OCI-LY3 (cell line): ENCODE results near the gene OR56A5.

Source experiments
- H2AFZ ChIP-seq: fragments of 200-600, 300-600 bp; shearing (Covaris generic); 2 replicates; pipeline ENCODE4 v1.6.0; 2014; ENCODE audit warnings: antibody characterized with exemption, low read depth, low read length
- H3K27ac ChIP-seq: fragments of 200-600, 300-600 bp; sonication (generic); 2 replicates; pipeline ENCODE4 v1.5.1; 2014; ENCODE audit warnings: mild to moderate bottlenecking, low read length, moderate library complexity, mixed read lengths
- H3K27me3 ChIP-seq: fragments of 200-600, 300-600 bp; sonication (generic); 2 replicates; pipeline ENCODE4 v1.6.1; 2014; ENCODE audit warnings: low read depth, low read length, mixed read lengths
- H3K36me3 ChIP-seq: fragments of 200-600, 300-600 bp; sonication (generic); replicated peaks from 2 replicates; pipeline ENCODE3; 2014; ENCODE audit warnings: low read depth, low read length, mixed read lengths
- H3K4me1 ChIP-seq: fragments of 300-600, 200-600 bp; sonication (generic); 2 replicates; pipeline ENCODE4 v1.6.1; 2014; ENCODE audit warnings: low read length, mixed read lengths
- H3K4me2 ChIP-seq: fragments of 200-600, 300-600 bp; sonication (generic); 2 replicates; pipeline ENCODE4 v1.6.1; 2014; ENCODE audit warnings: low read length, mixed read lengths
- H3K4me3 ChIP-seq: fragments of 300-600, 200-600 bp; sonication (generic); 2 replicates; pipeline ENCODE4 v1.5.1; 2014; ENCODE audit warnings: antibody characterized with exemption, mild to moderate bottlenecking, low read length, moderate library complexity
- H3K79me2 ChIP-seq: fragments of 300-600, 200-600 bp; shearing (Covaris generic); 2 replicates; pipeline ENCODE4 v1.6.1; 2014; ENCODE audit warnings: mild to moderate bottlenecking, low read length, mixed read lengths
- H3K9ac ChIP-seq: fragments of 300-600, 200-600 bp; shearing (Covaris generic); 2 replicates; pipeline ENCODE4 v1.6.0; 2014; ENCODE audit warnings: mild to moderate bottlenecking, low read length, moderate library complexity
- H3K9me3 ChIP-seq: fragments of 200-600, 300-600 bp; shearing (Covaris generic); 2 replicates; pipeline ENCODE4 v1.6.1; 2014; ENCODE audit warnings: low read length, mixed read lengths; ENCODE audit not compliant: insufficient read depth
- H4K20me1 ChIP-seq: fragments of 200-600, 300-600 bp; sonication (generic); 2 replicates; pipeline ENCODE4 v1.6.1; 2016; ENCODE audit warnings: low read length, mixed read lengths; ENCODE audit not compliant: insufficient read depth
- CTCF ChIP-seq: fragments of 200-600, 300-600 bp; sonication (generic); IDR thresholded peaks from 2 replicates; pipeline ENCODE4 v1.5.1; 2014; ENCODE audit warnings: antibody characterized with exemption, low read length, low read depth
- EZH2phosphoT487 ChIP-seq: fragments of 200-600 bp; shearing (Covaris generic); IDR thresholded peaks from 2 replicates; pipeline ENCODE4 v1.6.1; 2018; ENCODE audit warnings: antibody characterized with exemption, mixed run types, low read depth

OR56A5 gene

GRCh38 chr11:5968394-5968793 is at the start of gene OR56A5:
OR56A5 (minus strand) TSS chr11:5968494; CDS start chr11:5968494, 0 bp downstream.
- H3K27me3 ChIP-seq, result peaks cover 19% of the 10 kb centered on the region
- no peak within 1 kb of the TSS for H3K4me2 ChIP-seq
- no peak within 1 kb of the TSS for H3K4me3 ChIP-seq
- no peak within 1 kb of the TSS for H3K9ac ChIP-seq
- no peak for TF ChIP-seq EZH2phosphoT487
- no peak for TF ChIP-seq CTCF
- no peaks in the 10 kb centered on the region for H3K36me3 ChIP-seq
- no peak within 1 kb of the TSS for H3K27ac ChIP-seq
- H2AFZ ChIP-seq, result no peak within 1 kb of the TSS
- no peaks in the 10 kb centered on the region for H3K4me1 ChIP-seq
- H3K9me3 ChIP-seq, result no peaks in the 10 kb centered on the region
- no peaks in the 10 kb centered on the region for H4K20me1 ChIP-seq
- H3K79me2 ChIP-seq, result no peaks in the 10 kb centered on the region

GRCh38 chr11:6013042-6013441 is 44.7 kb upstream of the OR56A5 start:
- no peaks in the 10 kb centered on the region for H3K79me2 ChIP-seq
- no peaks in the 10 kb centered on the region for H3K4me1 ChIP-seq
- no peak overlapping the region for H3K9ac ChIP-seq
- no peak overlapping the region for H3K4me3 ChIP-seq
- H3K9me3 ChIP-seq, result 0 out of 2 replicates have a peak, but pooled peaks cover 3% of the 10 kb centered on the region
- no peaks in the 10 kb centered on the region for H3K36me3 ChIP-seq
- H4K20me1 ChIP-seq, result no peaks in the 10 kb centered on the region
- H2AFZ ChIP-seq, result no peak overlapping the region
- H3K4me2 ChIP-seq, result no peak overlapping the region
- H3K27ac ChIP-seq, result no peak overlapping the region
- TF ChIP-seq EZH2phosphoT487, result no peak
- TF ChIP-seq CTCF, result no peak
- peaks cover 18% of the 10 kb centered on the region for H3K27me3 ChIP-seq

GRCh38 chr11:6012035-6012668 is 43.9 kb upstream of the OR56A5 start:
- Histone ChIP-seq H4K20me1 (no peaks in the 10 kb centered on the region), H3K9ac (no peak overlapping the region), H3K4me3 (no peak overlapping the region), H3K79me2 (no peaks in the 10 kb centered on the region), H3K4me2 (no peak overlapping the region), H3K27ac (no peak overlapping the region), H2AFZ (no peak overlapping the region), H3K4me1 (no peaks in the 10 kb centered on the region), H3K9me3 (0 out of 2 replicates have a peak, but pooled peaks cover 3% of the 10 kb centered on the region), H3K36me3 (no peaks in the 10 kb centered on the region), H3K27me3 (peaks cover 19% of the 10 kb centered on the region)
- no peak for TF ChIP-seq CTCF
- TF ChIP-seq EZH2phosphoT487, result no peak

GRCh38 chr11:6006846-6007245 is 38.6 kb upstream of the OR56A5 start, which contains the start of gene OR56A4:
OR56A4 (minus strand) TSS chr11:6006946; CDS start chr11:6002992, 3,954 bp downstream.
- H3K27ac ChIP-seq, result no peak within 1 kb of the TSS
- no peaks in the 10 kb centered on the region for H3K36me3 ChIP-seq
- no peaks in the 10 kb centered on the region for H4K20me1 ChIP-seq
- peaks cover 31% of the 10 kb centered on the region for H3K27me3 ChIP-seq
- no peak within 1 kb of the TSS for H3K4me2 ChIP-seq
- no peak within 1 kb of the TSS for H3K4me3 ChIP-seq
- H3K79me2 ChIP-seq, result no peaks in the 10 kb centered on the region
- TF ChIP-seq EZH2phosphoT487, result no peak
- TF ChIP-seq CTCF, result no peak
- H3K9me3 ChIP-seq, result no peaks in the 10 kb centered on the region
- H3K9ac ChIP-seq, result no peak within 1 kb of the TSS
- no peak within 1 kb of the TSS for H2AFZ ChIP-seq
- no peaks in the 10 kb centered on the region for H3K4me1 ChIP-seq
